Measurements from ENCODE around the gene WDR36.

Gene WDR36

DNA sequence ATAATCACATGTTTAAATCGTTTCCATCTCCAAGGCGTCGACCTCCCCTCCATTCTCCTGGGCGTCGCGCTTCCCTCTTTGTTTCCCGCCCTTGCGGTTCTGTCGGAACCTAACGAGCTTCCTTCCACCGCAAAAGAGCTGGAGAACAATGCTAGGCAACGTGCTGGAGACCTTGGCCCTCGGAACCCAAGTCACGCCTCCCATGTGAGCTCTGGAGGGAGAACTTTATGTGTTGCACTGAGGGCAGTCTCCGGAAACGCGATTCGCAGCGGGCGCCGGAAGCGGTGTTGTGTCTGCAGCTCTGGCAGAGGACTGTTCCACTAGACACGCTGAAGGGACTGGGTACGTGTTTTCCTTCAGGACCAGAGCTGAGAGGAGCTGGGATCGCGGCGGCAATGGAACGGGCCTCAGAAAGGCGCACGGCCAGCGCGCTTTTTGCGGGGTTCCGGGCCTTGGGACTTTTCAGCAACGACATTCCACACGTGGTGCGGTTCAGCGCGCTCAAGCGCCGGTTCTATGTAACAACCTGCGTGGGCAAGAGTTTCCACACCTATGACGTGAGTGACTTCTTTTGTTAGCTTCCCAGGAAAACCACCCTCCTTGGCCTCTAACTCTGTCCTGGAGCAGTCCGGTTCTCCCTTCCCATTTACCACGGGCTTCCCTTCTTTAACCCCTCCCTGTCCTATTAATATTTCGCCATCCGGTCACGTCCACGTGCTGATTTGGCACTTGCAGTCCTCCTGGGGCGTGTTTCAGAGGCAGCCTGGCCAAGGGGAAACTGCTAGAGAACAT lies at the start of gene WDR36:
WDR36 (plus strand) TSS at position 287 of the 792 bp plus-strand sequence; CDS start at position 396, 109 bp downstream.
- peak; percentile 77 for DNase-seq (ENCODE audit: low read depth)

DNA sequence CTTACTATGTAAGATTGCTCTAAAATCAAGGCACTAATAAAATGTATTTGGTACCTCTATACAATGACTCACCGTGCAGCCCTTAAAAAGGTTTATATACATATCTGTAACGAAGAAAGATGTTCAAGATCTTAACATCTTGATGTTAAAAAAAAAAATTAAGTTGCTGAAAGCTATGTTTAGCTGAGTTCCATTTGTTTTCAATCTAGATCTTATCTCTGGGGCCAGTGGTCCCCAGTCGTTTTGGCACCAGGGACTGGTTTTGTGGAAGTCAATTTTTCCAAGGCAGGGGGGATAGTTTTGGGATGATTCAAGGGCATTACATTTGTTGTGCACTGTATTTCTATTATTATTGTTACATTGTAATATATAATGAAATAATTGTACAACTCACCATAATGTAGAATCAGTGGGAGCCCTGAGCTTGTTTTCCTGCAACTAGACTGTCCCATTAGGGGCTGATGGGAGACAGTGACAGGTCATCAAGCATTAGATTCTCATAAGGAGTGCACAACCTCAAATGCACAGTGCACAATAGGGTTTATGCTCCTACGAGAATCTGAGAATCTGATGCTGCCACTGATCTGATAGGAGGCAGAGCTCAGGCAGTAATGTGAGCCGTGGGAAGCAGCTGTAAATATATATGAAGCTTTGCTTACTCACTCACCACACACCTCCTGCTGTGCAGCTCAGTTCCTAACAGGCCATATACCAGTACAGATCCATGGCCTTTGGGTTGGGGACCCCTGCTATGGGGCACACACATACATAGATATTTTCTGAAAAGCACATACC lies 48.2 kb upstream of the WDR36 start:
- DNase-seq (ENCODE audit: low read depth), result no peak

DNA sequence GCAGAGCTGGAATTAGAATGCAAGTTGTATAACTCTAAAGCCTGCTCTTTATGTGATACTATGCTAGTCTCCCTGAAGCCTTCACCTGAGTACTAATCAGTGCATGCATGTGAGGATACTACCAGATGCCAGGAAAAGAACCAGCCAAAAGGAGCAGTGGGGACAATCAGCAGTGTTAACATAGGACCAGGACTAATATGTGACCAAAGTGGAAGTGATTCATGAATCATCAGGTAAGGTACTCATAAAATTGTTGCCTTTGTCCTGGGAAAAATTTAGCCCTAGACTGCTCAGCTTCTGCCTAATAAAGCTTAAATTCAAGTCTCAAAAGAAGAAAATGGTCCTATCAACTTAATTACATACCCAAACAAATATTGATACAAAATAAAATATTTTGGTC lies 34.1 kb upstream of the WDR36 start:
- no peak for DNase-seq (ENCODE audit: low read depth)

DNA sequence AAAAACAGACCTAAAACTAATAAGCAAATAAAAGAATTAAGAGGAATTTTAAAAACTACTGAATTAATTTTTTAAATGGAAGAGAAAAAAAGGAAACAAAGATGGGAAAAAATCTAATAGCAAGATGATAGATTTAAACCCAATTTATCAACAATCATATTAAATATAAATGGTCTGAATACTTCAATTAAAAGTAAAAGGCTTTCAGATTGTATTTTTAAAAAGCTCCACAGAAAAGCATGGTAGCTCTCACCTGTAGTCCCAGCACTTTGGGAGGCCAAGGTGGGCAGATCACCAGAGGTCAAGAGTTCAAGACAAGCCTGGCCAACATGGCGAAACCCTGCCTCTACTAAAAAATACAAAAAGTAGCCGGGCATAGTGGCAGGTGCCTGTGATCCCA lies 32.0 kb upstream of the WDR36 start:
- DNase-seq (ENCODE audit: low read depth), result no peak

DNA sequence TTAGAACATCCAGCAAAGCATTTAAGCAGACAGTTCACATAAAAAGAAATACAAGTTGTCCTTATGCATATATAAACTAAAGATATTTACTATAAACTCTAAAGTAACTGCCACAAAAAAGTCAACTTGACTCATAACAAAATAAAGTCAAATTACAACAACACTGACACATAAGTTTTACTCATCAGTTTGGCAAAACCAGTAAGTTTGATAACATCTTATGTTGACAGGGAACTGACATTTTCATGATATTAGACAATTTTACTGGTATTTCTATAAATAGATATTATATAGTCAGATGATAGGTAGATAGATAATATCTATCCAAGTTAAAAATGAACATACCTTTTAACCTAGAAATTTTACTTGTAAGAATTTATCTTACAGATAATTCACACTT lies 30.5 kb upstream of the WDR36 start:
- no peak for DNase-seq (ENCODE audit: low read depth)

DNA sequence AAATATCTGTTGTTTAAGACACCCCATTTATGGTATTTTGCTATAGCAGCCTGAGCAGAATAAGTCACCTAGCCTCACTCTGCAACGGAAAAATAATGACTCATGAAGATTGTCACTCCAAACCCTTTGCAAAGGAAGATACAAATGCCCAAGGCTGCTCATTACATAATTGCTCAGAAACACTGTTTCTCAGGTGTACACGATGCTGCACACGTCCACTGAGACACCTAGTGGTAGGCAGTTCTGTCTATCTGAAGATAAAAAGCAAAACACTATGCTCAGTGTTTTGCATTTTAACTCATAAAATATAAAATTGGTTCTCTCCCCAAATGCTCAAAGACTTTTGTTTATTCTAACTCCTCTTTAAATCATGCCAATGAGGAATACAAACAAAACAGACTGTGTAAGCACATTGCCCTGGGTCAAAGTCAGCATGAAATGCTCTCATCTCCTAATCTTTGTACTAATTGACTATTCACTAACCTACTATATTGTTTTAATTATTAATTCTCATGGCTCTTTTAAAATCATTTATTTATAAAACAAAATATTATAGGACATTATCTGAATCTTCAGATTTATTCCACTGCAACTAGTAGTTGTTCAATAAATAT lies 28.3 kb upstream of the WDR36 start:
- DNase-seq (ENCODE audit: low read depth), result no peak

DNA sequence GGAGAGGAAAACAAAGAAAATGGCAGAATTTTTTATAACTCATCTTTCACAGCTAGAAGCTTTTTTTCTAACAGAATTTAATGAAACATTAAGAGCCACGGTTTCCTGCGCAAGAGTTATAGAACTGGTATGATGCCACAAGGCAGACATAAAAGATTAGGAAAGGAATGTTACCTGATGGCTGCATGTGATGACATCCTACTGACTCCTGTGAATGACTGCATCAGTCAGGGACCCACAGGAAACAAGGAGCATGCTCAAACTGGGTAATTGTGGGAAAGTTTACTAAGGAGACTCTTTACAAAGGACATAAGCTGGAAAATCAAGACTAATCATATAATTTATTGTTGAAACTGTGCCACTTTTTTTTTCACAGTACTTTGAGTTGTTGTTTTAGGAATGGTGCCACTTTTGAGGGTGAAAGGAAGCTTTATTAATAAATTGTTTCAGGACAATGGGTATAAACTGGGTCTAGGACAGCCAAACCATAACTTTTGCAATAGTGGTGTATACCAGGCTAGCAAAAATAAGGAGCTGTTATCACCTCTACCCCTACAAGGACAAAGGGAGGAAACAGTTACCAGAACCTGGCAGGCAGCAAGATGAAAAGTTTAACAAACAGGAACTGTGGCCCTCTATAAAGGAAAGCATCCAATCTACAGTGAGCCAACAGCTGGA lies 25.7 kb upstream of the WDR36 start:
- DNase-seq (ENCODE audit: low read depth), result no peak

DNA sequence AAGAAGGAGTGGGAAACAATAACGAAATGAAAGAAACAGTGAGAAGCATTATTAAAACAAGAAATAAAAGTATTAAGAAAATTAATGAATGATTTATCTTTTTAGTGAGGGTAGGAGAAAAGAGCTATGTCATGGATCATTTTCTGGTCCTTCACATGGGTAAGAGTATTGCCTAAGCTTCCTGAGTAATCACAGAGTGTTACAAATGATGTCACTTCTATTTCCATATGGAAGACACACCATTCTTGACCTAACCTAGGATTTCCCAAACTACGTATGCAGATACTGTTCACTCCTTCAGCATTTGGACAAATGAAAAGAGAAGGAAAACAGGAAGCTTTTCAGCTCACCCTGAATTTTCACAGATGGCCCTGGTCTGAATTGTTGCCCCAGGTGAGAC lies 23.9 kb upstream of the WDR36 start:
- DNase-seq (ENCODE audit: low read depth), result no peak

DNA sequence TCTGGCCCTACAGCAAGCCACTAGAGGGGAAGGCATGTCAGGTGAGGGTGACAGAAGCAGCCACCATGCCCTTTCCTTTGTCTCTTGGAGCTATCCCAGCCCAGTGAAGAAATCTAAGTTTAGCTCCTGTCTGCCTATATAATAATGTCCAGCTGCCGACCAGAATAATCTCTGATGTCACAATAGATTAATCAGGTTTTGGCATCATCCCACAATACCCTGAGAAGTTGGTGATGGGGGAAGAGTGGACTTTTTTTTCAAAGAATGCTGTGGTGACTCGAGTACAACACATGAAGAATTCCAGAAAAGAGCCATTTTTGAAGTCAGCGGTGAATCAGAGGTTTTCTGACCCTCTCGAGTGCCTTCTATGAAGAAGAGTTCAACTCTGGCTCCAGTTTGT lies 22.3 kb upstream of the WDR36 start:
- no peak for DNase-seq (ENCODE audit: low read depth)

DNA sequence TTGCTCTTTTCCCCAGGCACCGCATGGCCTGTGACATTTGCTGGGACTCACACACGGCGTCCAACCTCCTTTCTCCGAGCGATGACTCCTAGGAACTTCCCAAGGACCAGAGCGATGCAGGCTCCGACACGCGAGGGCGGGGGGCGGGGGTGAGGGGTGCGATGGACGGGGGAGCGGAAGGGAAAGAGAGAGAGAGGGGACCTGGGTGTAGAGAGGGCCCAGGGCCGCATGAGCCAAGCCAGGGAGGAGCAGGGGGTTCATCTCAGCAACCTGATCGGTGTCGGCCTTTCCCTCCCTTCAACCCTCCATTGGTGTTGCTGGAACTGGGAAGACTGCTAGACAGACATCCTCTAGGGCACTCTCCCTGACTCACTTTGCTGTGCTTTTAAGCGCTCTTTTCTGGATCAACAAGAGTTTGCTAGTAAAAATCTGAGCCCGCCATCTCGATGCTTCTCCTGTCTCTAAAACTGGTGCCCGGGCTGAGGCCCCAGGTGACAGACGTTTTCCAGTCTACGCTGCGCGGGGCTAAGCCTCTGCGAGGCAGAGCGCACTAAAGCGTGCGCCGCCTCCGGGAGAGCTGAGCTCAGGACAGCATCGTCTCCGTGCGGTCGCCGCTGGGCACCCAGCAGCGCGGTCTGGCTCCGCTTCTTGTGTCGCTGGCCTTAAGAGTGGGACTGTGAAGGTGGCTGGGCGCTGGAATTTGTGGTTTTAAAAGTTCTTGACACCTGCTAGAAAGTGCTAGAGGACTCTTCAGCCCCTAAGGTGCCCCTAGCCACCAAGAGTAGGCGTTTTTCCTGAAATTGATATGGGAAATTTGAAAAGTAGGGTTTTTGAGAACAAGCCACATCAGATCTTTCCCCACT lies 21.6 kb upstream of the WDR36 start:
- no peak for DNase-seq (ENCODE audit: low read depth)

DNA sequence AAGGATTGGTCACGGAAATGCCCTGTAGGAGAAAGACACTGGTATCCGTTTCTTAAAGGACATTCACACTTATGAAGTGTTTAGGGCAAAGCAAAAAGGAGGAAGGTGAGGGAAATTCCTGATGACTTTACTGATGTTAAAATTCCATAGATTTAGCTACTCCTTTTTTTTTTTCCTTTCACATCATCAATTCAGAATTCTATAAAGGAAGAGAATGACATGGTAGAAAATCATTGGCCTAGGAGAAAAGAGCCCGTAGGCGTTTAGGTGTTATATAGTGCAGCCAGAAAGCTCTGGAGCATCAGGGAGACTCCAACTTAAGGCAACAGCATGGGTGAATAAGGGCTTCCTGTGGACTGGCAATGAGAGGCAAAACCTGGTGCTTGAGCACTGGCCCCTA lies 20.7 kb upstream of the WDR36 start, which contains the start of gene TSLP:
TSLP (plus strand) TSS at position 301 of the 400 bp plus-strand sequence. CDS start 178 bp downstream, outside the sequence.
- DNase-seq (ENCODE audit: low read depth), result no peak

DNA sequence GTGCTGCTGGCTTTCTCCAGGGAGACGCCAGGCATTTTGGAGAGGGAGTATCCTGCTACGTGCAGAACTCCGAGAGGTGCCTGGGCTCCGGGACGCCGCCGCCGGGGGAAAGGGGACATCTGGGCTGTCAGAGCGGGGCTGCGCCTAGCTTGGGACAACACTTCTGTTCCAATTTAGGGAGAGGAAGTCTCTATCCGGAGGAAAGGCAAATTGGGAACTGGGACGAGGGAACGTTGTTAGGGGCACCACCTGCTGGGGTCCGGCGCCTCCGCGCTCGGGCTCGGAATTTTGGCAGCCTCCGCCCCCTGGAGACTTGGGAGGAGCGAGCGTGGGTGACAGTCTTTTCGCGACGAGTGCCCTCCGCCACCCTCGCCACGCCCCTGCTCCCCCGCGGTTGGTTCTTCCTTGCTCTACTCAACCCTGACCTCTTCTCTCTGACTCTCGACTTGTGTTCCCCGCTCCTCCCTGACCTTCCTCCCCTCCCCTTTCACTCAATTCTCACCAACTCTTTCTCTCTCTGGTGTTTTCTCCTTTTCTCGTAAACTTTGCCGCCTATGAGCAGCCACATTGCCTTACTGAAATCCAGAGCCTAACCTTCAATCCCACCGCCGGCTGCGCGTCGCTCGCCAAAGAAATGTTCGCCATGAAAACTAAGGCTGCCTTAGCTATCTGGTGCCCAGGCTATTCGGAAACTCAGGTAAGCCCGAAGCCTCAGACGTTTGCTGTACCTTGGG lies 19.0 kb upstream of the WDR36 start:
- peak; percentile 23 for DNase-seq (ENCODE audit: low read depth)

DNA sequence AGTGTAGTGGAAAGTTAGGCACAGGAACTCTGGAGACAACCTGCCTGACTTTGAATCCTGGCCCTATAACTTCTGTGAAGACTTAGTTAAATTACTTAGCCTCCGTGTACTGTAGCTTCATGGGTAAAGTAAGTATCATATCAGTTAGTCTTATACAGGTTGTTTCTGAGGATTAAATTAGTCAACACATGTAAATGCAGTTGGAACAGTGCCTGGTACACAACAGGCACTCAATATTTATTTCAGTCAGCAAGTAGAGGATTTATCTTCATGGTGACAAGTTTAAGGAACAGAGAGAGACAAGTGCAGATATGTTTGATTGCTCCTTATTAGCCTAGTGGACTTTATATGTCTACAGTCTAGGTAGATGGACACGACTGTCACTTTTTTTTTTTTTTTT lies 17.9 kb upstream of the WDR36 start:
- no peak for DNase-seq (ENCODE audit: low read depth)

DNA sequence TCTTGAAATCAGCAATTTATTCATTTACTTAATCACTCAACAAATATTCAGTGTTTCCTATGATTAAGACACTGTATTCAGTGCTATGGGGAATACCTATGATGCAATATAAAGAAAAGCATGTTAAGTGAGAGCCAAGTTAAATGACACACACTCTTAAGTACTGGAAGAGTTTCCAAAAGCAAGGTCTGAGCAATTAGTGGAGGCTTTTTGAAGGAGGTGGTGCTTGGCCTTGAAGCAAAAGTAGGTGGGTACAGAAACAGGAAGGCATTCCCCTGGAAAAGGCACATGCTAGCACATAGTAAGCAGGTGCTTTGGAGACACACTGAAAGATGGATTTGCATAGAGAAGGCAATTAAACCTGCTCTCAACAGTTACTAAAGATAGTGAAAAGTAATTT lies 16.6 kb upstream of the WDR36 start:
- no peak for DNase-seq (ENCODE audit: low read depth)

DNA sequence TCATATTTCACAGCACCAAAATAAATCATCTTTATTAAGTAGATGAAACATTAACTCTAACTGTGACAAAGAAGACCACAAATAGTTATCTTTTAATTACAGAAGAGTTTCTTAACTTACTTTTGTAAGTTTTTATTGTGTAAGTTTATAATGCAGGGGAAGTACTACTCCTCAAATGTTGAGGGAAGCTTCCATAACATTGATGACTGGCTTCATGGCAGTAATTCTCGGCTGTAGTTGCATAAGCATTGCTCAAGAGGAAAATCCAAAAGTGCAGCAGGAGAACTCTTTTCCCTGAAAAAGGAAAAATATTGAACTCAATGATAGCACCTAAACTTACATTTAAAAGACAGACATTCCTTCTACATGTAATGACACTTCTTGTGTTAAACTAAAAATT lies 16.1 kb upstream of the WDR36 start:
- no peak for DNase-seq (ENCODE audit: low read depth)

DNA sequence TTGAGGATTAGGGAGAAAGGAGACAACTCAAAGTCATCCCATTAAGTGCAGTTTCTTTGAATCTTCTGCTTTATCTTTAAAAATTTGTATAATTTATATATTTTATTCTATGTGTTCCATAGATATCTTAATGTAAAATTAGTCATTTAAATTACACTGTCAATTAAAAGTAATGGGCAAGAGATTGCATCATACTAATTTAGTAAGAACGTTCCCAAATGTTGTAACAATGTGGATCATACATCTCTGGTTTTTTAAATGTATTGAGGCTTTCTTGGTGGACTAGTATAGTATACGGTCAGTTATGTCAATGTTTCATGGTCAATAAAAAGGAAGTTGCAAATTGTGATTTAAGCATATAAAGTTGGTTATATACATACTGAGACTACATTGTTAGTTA lies 14.5 kb upstream of the WDR36 start:
- no peak for DNase-seq (ENCODE audit: low read depth)

DNA sequence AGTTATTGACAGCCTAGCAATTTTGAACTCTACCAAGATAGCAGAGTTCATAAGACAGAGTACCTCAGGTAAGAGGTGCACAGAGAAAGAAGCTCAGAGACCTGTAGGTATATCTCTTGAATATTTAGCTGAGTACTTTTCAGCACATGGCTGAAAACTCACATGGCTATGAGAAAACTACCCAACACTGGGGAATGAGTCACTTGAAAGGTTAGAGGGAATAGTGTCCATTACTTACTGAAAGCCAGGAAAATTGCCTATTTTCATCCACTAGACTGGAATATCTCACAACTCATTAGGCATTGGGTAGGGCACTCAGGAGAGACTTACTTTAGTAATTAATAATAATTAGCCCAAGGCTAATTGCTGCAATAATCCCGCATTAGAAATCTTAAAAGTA lies 12.3 kb upstream of the WDR36 start:
- DNase-seq (ENCODE audit: low read depth), result no peak

DNA sequence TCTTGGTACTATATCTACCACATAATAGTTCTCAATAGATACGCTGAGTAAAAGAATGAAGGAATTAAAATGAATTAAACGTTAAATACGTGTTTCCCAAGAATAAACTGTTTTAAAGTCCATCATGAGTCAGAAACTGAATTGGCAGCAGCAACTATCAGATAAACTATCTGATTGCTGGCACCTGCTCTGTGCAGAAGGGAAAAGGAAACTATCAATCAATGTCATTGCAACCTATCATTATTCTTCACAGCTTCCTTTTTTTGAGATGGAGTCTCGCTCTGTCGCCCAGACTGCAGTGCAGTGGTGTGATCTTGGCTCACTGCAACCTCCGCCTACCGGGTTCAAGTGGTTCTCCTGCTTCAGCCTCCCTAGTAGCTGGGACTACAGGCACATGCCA lies 8.8 kb upstream of the WDR36 start:
- DNase-seq (ENCODE audit: low read depth), result no peak

DNA sequence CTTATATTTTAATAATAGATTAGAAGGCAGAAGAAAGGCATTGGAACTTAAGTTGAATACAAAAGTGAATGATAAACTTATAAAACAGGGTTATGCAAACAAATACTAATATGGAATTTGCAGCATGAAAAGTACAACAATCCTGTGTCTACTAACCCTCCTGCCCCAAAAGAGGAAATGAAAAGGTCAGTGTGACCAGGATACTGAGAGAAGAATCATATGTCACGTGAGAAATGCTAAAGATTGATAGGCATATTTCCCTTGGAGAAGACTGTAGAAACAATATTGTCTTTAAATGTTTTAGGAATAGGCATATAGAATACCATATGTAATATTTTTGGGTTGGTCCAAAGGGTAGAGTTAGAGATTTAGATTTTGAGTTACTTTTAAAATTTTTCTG lies 3.8 kb downstream of the WDR36 start:
- DNase-seq (ENCODE audit: low read depth), result no peak

DNA sequence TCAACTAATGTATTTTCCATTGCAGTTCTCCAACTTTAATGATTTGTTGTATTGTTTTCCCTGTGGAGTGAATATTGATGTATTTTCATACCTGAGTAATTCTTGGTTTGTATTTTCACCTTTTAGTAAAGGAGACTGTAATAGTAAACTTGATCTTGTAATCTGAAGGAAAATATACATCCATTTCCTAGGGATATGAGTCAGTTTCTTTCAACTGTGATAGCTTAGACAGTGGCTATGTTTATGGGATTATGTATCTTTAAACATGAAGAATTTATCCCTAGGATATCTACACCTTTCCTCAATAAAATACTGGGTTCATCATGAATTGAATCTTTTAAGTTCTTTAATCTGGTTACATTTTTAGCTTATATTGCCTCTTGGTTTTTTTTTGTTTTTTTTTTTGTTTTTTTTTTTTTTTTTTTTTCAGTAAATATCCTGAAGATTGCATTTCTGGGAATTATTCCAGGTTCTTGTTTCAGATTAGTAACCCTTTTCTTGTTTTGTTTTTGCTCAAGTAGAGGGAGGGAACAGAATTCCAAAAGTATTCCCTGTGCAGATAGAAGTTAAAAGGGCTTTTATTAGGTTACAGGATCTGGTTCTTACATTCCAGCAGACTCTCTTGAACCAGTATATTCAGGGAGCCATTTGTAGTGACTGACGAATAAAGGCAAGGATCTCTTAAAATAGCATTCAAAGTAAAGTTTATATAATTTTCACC lies 7.1 kb downstream of the WDR36 start:
- DNase-seq (ENCODE audit: low read depth), result no peak

Data from stimulated activated CD8-positive, alpha-beta memory T cell treated with anti-CD3 and anti-CD28 coated beads, Interleukin-15, amount 100 ng/mL, for 1 hour (primary cell).